GM12801 (cell line): ENCODE measurements around the gene HLX.

Experiments
- CTCF ChIP-seq: IDR thresholded peaks from one replicate; pipeline ENCODE4 v1.5.1; 2011; ENCODE audit warnings: control low read depth; ENCODE audit not compliant: insufficient read length; ENCODE audit errors: extremely low read depth

HLX gene

GRCh38 chr1:220890602-220891001 lies 11.4 kb downstream of the HLX start:
- TF ChIP-seq CTCF = no peak

GRCh38 chr1:220891224-220892085 lies 12.2 kb downstream of the HLX start:
- TF ChIP-seq CTCF = no peak

DNA sequence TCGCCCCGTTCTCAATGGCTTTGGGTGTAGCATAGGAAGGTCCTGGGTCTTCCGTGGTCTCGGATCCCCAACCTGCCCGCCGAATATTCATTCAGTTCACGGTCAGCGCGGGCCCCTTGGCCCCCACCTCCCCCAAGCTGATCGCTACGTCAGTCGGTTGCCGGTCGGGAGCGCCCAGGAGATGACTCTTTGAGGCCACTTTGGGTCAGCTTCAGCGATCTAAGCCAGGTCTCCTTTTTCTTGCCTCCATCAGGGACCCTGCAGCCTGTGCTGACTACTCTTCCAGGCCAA lies 12.8 kb downstream of the HLX start:
- no peak for TF ChIP-seq CTCF

DNA sequence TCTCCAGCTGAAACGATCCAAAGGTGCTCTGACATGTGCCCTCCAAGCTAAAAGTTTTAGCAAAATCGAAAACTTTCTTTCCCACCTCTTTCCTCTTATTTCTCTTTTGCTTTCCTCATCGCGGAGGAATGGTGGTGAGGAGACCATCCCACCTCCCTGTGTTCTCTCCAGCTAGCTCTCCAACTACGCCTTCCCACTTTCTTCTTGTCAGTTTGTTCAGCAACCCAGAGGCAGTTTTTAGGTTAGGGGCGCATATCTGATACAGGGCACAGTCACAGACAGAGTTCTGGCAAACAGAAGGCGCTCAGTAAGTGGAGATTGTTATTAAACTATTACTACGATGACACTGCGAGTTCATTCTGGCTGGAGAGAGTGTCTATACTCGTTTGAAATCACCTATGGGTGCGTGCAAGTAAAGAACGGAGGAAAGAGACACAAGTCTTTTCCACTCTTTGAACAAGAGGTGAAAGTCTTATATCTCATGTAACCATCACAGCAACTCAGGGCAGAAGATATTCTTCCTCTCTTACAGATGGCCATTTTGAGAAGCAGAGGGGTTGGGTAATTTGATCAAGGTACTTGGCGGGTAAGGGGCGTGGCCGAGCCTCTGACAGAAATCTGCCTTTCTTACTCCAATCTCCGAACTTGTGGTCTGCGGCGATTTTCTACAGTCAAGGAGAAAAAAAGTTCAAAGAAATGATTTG lies 13.9 kb downstream of the HLX start:
- no peak for TF ChIP-seq CTCF

- no peak for TF ChIP-seq CTCF
Measured at GRCh38 chr1:220893701-220894024, 14.4 kb downstream of the HLX start.

- TF ChIP-seq CTCF = no peak
Measured at GRCh38 chr1:220894025-220894923, 15.0 kb downstream of the HLX start.

DNA sequence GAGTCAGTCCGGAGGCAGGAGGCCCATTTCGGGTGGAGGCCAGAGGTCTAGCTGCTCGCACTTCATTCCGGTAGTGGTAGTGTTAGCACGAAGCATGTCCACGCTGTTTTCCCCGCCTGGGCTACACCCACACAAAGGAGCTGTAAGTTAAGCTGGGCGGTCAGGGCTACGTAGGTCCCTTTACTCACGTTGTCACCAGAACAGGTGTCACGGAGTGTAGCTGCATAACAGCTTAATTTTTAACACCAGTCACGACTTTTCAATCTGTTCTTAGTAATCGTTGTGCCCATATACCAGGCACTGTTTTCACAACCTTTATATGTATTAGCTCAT lies 15.6 kb downstream of the HLX start:
- TF ChIP-seq CTCF = no peak
